Dendritic cell treated with granulocyte-macrophage colony-stimulating factor and Interleukin-4, amounts not matched to agents 40 ng/mL and 50 ng/mL, for 4 days (primary cell): Measurements from ENCODE around the gene ELK1.

ENCODE experiments used
- H3K27ac Mint-ChIP-seq: one replicate; pipeline ENCODE4 v1.8.0; 2022; ENCODE audit warnings: mild to moderate bottlenecking, mixed read lengths
- H3K27me3 Mint-ChIP-seq: one replicate; pipeline ENCODE4 v1.8.0; 2022; ENCODE audit warnings: mild to moderate bottlenecking, mixed read lengths
- H3K36me3 Mint-ChIP-seq: one replicate; pipeline ENCODE4 v1.8.0; 2022; ENCODE audit warnings: low read depth, mixed read lengths
- H3K4me1 Mint-ChIP-seq: one replicate; pipeline ENCODE4 v1.8.0; 2022; ENCODE audit warnings: low read depth, mixed read lengths
- H3K4me3 Mint-ChIP-seq: one replicate; pipeline ENCODE4 v1.8.0; 2022; ENCODE audit warnings: mild to moderate bottlenecking, moderate library complexity, mixed read lengths
- H3K9me3 Mint-ChIP-seq: one replicate; pipeline ENCODE4 v1.8.0; 2022; ENCODE audit warnings: mixed read lengths
- intact Hi-C: fragments of 100-400 bp; cut with micrococcal nuclease; formaldehyde crosslinking; loops from one replicate; pipeline ENCODE4 v1.15.0; 2022

The ELK1 gene

DNA sequence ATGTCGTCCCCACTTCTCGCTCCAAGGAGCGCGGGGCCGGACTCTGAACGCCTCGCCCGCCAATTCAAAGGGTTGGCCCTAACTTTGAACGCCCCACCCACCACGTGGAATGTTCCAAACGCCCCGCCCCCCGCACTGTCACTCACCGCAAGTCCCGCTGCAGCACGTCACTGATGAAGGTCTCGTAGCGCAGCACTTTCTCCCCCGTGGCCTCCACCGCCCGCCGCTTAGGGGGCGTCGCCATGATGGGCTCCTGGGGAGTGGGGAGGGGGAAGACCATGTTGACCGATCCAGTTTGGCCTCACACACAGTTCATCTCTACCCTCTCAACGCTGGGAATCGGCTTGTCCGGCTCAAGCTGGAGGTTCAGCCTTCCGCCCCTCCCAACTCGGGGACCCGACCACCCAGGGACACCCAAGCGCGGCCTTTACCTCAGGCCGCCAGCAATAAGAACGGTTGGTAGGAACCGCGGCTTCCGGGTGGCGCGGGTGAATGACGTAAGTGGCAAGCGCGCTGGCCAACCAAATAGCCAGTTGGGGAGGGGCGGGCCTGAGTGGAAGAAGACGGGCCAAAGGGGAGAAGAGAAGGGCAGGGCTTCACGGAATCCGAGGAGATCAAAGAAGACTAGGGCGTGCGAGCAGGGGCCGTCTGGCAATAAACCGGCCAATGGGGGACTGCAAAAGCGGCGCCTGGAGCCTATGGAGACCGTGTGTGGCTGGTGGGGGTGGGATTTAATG is 8.5 kb upstream of the ELK1 start, which contains the start of gene UXT:
TSS of gene UXT (minus strand) at position 497 of the 737 bp plus-strand sequence. CDS start at position 244, 253 bp downstream.
- Mint-ChIP-seq H3K4me1 (peaks cover 25% of the 10 kb centered on the region), H3K9me3 (no peaks in the 10 kb centered on the region), H3K36me3 (peaks cover 51% of the 10 kb centered on the region), H3K4me3 (peak within 1 kb of the TSS; percentile 88), H3K27ac (peak within 1 kb of the TSS; percentile 99), H3K27me3 (no peaks in the 10 kb centered on the region)
- intact Hi-C loops, result loop anchor here (10.0 kb wide), 1 partner anchor 366 kb away; no protein-coding TSS in a partner anchor

DNA sequence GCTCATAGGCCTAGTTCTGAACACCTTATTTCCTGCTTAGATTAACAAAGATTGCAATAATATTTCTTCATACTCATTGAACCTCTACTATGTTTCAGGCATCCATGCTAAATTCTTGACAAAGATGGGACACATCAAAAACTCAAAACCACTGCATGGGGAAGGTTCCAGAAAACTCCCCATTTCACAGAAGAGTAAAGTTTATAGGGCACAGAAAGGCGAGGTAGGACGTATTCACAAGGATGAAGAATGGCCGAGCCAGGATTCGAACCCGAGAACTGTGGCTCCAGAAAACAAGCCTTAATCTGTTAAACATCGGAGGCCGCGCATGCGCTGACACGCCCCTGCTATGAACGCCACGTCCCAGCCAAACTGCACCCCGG is 7.9 kb upstream of the ELK1 start:
- Mint-ChIP-seq H3K27me3 (no peaks in the 10 kb centered on the region), H3K4me3 (peak overlapping the region; percentile 88), H3K9me3 (no peaks in the 10 kb centered on the region), H3K27ac (peak overlapping the region; percentile 99), H3K36me3 (peaks cover 56% of the 10 kb centered on the region), H3K4me1 (peaks cover 25% of the 10 kb centered on the region)
- intact Hi-C loops, result loop anchor here (10.0 kb wide), 1 partner anchor 367 kb away; no protein-coding TSS in a partner anchor

DNA sequence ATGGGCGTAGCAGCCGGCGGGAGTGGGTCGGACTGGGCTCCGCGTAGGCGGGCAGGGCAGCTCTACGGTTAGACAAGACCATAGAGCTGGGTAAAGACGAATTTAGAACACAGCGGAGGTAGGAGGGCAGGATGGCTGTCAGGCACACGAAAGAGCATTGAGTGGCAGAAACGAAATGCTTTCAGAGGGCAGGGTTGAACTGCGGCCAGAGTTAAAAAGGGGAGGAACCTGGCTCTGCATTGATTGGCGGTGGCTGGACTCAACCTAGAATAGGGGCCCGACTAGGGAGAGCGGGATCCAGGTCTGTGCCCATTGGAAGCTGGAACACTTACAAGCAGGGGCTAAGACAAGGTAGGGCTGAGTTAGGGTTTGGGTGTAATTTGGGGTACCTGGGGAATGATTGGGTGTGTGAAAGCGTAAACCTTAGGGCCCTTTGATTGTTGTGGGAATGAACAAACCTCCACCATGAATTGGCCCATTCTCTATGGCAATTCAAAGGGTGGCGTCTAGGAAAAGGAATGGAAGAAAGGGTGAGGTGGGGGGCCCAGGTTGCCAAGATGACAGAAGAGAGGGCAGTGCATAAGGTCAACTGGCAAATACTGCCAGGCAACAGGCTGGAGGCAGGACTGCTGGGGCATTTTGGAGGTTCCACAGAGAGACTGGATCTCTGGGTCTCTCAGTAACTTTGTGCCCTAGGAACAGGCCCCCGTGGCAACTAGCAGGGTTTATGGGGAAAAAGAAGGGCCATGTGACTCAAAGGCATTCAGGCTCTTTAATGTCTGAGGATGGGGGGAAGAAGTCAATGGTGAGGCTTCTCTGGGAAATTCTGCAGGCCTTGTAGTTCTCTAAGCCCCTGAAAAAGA is 911 bp upstream of the ELK1 start:
- H3K4me1 Mint-ChIP-seq, result peaks cover 53% of the 10 kb centered on the region
- peaks cover 90% of the 10 kb centered on the region for H3K36me3 Mint-ChIP-seq

DNA sequence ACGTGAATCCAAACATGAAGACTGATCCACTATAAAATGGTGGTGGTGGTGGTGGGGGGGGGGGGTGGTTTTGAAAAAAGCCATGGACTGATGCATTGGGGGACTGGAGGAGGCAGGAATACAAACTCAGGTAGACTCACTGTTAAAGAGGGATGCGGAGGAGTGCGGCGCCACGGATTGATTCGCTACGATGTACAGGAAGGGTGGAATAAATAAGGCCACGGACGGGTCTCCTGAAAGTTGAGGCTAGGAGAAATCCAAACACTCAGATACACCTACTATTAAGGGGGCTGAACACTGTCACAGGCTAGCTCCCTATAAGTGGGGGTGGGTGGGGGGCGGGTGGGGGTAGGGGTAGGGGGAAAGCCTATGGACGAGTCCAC is 591 bp downstream of the ELK1 start:
- Mint-ChIP-seq H3K4me1 (peaks cover 63% of the 10 kb centered on the region), H3K27ac (peak overlapping the region; percentile 89), H3K27me3 (no peaks in the 10 kb centered on the region), H3K4me3 (peak overlapping the region; percentile 81), H3K36me3 (peaks cover 85% of the 10 kb centered on the region), H3K9me3 (no peaks in the 10 kb centered on the region)
- intact Hi-C loops, result loop anchor here (5.0 to 10.0 kb wide), 2 partner anchors 188 to 375 kb away; partner anchors contain the start of gene ZNF81

More for the DNA sequence above, 911 bp upstream of the ELK1 start:
- Mint-ChIP-seq H3K9me3 (no peaks in the 10 kb centered on the region), H3K27me3 (no peaks in the 10 kb centered on the region), H3K27ac (peak overlapping the region; percentile 89), H3K4me3 (peak overlapping the region; percentile 78)
- intact Hi-C loops, result loop anchor here (5.0 to 10.0 kb wide), 2 partner anchors 186 to 374 kb away; partner anchors contain the start of gene ZNF81

DNA sequence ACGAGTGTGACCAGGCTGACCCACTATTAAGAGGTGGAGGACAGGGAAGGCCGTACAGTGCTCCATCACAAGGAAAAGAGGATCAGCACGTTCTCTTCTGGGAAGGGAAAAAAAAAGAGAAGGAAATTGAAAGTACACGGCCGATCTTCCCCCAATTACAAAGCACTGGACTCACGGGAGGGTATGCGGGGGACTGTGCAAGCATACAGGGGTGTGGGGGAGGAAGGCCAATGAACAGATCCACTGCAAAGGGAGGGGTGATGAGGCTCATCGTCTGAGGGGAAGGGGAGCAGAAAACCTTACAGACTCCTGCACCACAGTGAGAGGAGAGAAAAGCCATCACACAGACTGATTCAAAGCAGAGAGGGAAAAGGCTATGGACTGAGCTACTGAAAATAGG is 1.1 kb downstream of the ELK1 start:
- peaks cover 68% of the 10 kb centered on the region for H3K4me1 Mint-ChIP-seq
- H3K36me3 Mint-ChIP-seq, result peaks cover 85% of the 10 kb centered on the region
- intact Hi-C loops, result no loop called here

DNA sequence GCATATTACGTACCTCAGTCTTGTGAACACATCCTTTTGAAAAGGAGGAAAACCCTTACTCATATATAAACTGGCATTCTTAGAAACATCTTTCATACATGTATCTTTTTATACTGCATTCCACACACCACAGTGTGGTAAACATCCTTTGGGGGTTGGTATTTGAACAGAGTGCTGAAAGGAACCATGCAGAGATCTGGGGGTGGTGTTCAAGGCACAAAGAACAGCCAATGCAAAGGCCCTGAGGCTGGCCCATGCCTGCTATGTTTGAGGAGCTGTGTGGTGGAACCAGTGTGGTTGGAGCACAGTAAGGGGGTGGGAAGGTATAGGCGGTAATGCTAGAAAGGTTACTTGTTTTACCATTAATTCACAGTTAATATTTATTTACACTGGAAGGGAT is 2.0 kb downstream of the ELK1 start:
- H3K36me3 Mint-ChIP-seq, result peaks cover 87% of the 10 kb centered on the region
- H3K27me3 Mint-ChIP-seq, result no peaks in the 10 kb centered on the region
- H3K27ac Mint-ChIP-seq, result no peak overlapping the region
- H3K4me1 Mint-ChIP-seq, result peaks cover 76% of the 10 kb centered on the region
- no peaks in the 10 kb centered on the region for H3K9me3 Mint-ChIP-seq
- peak overlapping the region; percentile 8 for H3K4me3 Mint-ChIP-seq
- intact Hi-C loops, result no loop called here

More for the DNA sequence above, 1.1 kb downstream of the ELK1 start:
- Mint-ChIP-seq H3K9me3 (no peaks in the 10 kb centered on the region), H3K4me3 (peak overlapping the region; percentile 81), H3K27ac (peak overlapping the region; percentile 89), H3K27me3 (no peaks in the 10 kb centered on the region)

DNA sequence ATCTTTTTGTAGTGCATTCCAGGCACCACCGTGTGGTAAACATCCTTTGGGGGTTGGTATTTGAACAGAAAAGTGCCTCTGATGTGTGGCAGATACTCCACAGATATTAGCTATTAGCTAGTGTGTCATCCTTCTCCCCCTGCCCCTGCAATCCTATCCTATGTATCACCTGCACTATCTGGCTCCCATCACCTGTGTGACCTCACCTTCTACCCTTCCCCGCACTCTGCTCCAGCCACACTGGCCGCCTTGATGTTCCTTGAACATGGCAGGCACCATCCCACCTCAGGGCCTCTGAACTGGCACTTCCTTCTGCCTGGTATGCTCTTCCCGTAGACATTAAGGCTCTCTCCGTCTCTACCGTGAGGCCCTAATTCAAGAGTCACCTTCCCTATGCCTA is 3.7 kb downstream of the ELK1 start:
- intact Hi-C loops, result no loop called here
- H3K9me3 Mint-ChIP-seq, result no peaks in the 10 kb centered on the region
- H3K27ac Mint-ChIP-seq, result no peak overlapping the region
- peaks cover 77% of the 10 kb centered on the region for H3K36me3 Mint-ChIP-seq
- H3K4me1 Mint-ChIP-seq, result peaks cover 65% of the 10 kb centered on the region
- no peaks in the 10 kb centered on the region for H3K27me3 Mint-ChIP-seq
- H3K4me3 Mint-ChIP-seq, result no peak overlapping the region

DNA sequence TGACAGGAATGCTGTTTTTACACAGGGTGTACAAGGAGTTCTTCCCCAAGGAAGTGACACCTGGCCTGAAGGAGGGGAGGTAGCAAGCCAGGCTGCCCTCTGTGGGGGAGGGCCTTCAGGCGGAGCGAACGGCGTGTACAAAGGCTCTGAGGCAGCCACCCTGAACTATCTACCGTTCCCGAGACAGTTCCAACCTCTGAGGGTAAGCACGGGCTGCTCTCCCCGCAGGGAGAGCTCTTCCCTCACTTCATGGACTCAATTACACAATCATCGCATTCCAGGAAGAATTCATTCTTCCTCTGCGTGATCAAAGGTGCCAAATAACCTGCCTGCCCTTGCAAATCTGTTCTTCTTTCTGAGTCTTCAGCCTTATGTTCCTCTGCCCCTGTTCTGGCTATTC is 4.8 kb downstream of the ELK1 start:
- Mint-ChIP-seq H3K9me3 (no peaks in the 10 kb centered on the region), H3K27me3 (no peaks in the 10 kb centered on the region), H3K4me1 (peaks cover 55% of the 10 kb centered on the region), H3K4me3 (no peak overlapping the region), H3K36me3 (peaks cover 78% of the 10 kb centered on the region), H3K27ac (no peak overlapping the region)
- intact Hi-C loops, result no loop called here

DNA sequence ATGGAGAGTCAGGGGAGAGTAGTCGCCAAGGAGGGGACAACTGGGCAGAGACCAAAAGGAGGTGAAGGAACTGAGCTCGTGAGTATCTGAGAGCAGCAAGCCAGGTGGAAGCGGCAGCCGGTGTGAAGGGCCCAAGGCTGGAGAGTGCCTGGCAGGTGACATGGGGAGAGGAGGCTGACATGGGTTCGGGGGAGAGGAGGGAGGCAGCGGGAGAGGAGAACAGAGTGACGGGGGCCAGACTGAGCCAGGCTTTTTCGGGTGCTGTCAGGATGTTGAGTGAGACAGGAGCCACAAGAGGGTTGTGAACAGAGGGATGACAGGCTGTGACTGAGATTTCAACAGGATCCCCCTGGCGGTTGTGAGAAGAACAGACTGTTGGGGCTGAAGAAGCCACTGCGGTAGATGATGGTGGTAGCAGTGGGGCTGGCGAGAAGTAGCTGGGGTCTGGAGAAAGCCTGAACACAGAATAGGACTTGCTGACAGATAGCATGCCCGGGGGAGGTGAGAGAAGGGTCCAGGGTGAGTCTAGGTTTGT is 5.7 kb downstream of the ELK1 start:
- H3K4me3 Mint-ChIP-seq, result no peak overlapping the region
- H3K4me1 Mint-ChIP-seq, result peaks cover 54% of the 10 kb centered on the region
- intact Hi-C loops, result no loop called here
- no peaks in the 10 kb centered on the region for H3K27me3 Mint-ChIP-seq
- peak overlapping the region; percentile 60 for H3K27ac Mint-ChIP-seq
- H3K36me3 Mint-ChIP-seq, result peaks cover 85% of the 10 kb centered on the region
- no peaks in the 10 kb centered on the region for H3K9me3 Mint-ChIP-seq

DNA sequence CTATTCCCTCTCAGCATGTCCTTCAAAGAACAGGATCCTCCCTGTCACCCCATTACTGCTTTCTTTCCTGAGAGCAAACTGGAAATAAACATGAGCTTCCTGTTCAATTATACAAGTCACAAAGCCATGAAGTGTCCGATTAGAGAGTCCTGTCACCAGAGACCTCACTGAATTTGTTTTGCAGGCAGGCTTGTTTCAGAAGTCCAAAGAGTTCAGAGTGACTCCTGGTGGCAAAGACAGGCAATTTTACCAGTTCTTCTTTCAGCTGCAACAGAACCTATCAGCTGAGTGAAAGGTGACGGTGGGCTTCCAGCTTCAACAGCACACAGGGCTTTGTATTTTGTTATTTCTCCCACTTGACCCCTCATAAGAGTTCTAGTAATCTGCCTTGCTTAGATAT is 6.4 kb downstream of the ELK1 start:
- intact Hi-C loops, result no loop called here
- Mint-ChIP-seq H3K36me3 (peaks cover 85% of the 10 kb centered on the region), H3K4me1 (peaks cover 50% of the 10 kb centered on the region), H3K9me3 (no peaks in the 10 kb centered on the region), H3K4me3 (no peak overlapping the region), H3K27ac (peak overlapping the region; percentile 60), H3K27me3 (no peaks in the 10 kb centered on the region)

DNA sequence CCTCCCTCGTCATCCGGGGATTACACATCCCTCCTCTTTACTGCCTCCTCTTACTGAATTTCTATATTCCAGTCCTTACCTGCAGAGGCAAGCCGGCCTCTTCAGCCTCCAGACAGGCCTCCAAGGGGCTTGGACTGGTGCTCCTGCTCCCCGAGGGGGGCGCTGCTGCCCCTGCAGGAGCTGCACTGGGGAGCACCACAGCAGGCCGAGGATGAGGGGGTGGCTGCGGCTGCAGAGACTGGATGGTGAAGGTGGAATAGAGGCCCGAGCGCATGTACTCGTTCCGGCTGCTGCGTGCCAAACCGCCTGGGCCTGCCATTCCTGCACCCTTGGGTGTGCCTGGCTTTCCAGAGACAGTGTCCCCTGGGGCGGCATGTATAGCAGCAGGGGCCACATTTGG is 11.5 kb downstream of the ELK1 start:
- peaks cover 70% of the 10 kb centered on the region for H3K36me3 Mint-ChIP-seq
- H3K27ac Mint-ChIP-seq, result peak overlapping the region; percentile 61
- H3K4me1 Mint-ChIP-seq, result peaks cover 17% of the 10 kb centered on the region
- intact Hi-C loops, result loop anchor here (5.0 kb wide), 1 partner anchor 77 kb away; the partner anchor contains the start of gene ARAF
- no peaks in the 10 kb centered on the region for H3K27me3 Mint-ChIP-seq
- H3K9me3 Mint-ChIP-seq, result no peaks in the 10 kb centered on the region
- H3K4me3 Mint-ChIP-seq, result peak overlapping the region; percentile 48

DNA sequence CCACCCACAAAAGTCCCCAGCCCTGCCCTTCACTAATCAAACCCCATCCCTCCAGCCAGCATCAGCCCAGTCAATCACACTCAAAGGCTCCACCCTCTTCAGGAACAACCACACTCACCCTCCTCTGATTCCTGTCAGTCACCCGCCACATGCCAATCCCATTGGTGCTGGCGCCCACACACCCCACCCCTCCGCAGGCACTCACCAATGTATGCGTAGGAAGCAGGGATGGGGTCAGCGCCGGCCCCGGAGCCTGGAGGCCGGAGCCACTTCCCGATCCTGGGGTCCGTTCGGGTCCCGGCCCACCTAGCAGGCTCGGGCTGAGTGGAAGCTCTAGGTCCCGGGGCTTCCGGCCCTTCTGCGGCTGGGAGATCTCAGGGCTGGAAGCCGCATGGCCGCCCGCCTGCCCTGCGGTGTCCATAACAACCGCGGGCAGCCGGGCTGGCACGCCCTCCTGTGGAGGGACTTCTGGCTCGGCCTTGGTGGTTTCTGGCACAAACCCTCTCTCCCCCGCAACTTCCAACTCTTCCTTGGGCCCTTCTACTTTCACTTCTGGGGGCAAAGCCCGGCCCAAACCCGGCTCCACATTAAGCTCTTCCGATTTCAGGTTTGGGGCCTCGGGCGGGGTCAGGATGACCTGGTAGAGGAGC is 12.7 kb downstream of the ELK1 start:
- peak overlapping the region; percentile 77 for H3K4me3 Mint-ChIP-seq
- intact Hi-C loops, result loop anchor here (5.0 kb wide), 1 partner anchor 75 kb away; the partner anchor contains the start of gene ARAF
- no peaks in the 10 kb centered on the region for H3K9me3 Mint-ChIP-seq
- H3K27me3 Mint-ChIP-seq, result no peaks in the 10 kb centered on the region
- peak overlapping the region; percentile 61 for H3K27ac Mint-ChIP-seq
- peaks cover 67% of the 10 kb centered on the region for H3K36me3 Mint-ChIP-seq
- H3K4me1 Mint-ChIP-seq, result peaks cover 19% of the 10 kb centered on the region

DNA sequence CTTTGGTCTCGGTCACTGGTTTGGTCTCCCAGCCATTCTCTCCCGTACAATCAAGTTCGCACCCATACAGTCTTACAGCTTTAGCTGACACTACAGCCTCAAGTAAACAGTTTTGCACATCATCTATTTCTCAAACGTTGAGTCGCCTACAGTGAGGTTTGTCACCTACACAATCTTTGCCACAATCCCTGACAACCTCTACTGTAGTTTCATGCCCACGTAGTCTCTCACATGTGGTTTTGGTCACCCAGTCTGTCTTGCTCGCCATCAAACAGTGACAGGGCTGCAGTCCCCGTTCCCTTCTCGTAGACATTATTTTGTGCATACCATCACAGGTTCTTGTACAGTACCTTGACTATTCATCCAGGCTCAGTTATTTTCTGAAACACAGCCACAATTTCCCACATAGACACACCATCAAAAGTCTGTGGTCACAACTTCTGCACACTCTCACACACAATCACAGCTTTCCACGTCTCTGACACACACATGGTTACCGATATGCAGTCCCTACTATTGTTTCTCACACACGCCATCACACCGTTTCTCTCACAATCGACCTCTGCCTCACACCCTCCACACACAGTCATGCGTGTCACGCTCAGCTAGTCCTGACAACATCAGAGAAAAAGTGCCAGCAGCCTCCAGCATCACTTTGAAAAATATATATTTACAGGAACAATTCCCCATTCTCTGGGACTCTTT is 15.3 kb downstream of the ELK1 start:
- Mint-ChIP-seq H3K4me1 (peaks cover 32% of the 10 kb centered on the region), H3K4me3 (no peak overlapping the region), H3K27ac (no peak overlapping the region), H3K9me3 (no peaks in the 10 kb centered on the region), H3K36me3 (peaks cover 43% of the 10 kb centered on the region), H3K27me3 (no peaks in the 10 kb centered on the region)
- intact Hi-C loops, result loop anchor here (5.0 kb wide), 2 partner anchors 53 to 73 kb away; partner anchors contain the start of genes ARAF and TIMP1
